HG02938 (cell line): Measurements from ENCODE around the gene MMAB.

Source experiments
- ATAC-seq: cut with Tn5 transposase; IDR thresholded peaks from one replicate; pipeline ENCODE4 v1.9.1; 2021; ENCODE audit warnings: mild to moderate bottlenecking, moderate library complexity; ENCODE audit not compliant: unreplicated experiment

MMAB gene

GRCh38 chr12:109518820-109519665, 54.3 kb downstream of the MMAB start:
- ATAC-seq: no peak

GRCh38 chr12:109517619-109518018, 55.7 kb downstream of the MMAB start:
- ATAC-seq: no peak

GRCh38 chr12:109513977-109514376, 59.3 kb downstream of the MMAB start:
- ATAC-seq: no peak

- ATAC-seq: no peak
Observed at GRCh38 chr12:109513051-109513450, 60.3 kb downstream of the MMAB start.

GRCh38 chr12:109512608-109513007, 60.7 kb downstream of the MMAB start:
- no peak for ATAC-seq

- no peak for ATAC-seq
Observed at GRCh38 chr12:109510196-109510595, 63.1 kb downstream of the MMAB start.

- ATAC-seq: no peak
Observed at GRCh38 chr12:109504068-109504467, 69.2 kb downstream of the MMAB start.
